Loucy (cell line): Measurements from ENCODE around the gene CDK3.

Source experiments
- H2AFZ ChIP-seq: fragments of 200-600 bp; sonication (generic); 2 replicates; pipeline ENCODE4 v1.6.0; 2016; ENCODE audit warnings: antibody characterized with exemption, mild to moderate bottlenecking, low read length, moderate library complexity
- H3F3A ChIP-seq: fragments of 200-600 bp; 2 replicates; pipeline ENCODE4 v1.6.0; 2016; ENCODE audit warnings: antibody characterized with exemption, low read depth, mild to moderate bottlenecking
- H3K27me3 ChIP-seq: fragments of 200-600 bp; sonication (generic); 2 replicates; pipeline ENCODE4 v1.6.1; 2014; ENCODE audit warnings: low read length, mild to moderate bottlenecking; ENCODE audit not compliant: insufficient read depth, poor library complexity, severe bottlenecking
- H3K36me3 ChIP-seq: fragments of 200-600 bp; sonication (generic); 2 replicates; pipeline ENCODE4 v1.6.1; 2016; ENCODE audit warnings: low read length; ENCODE audit not compliant: insufficient read depth
- H3K4me1 ChIP-seq: fragments of 200-600 bp; sonication (generic); 2 replicates; pipeline ENCODE4 v1.5.1; 2014; ENCODE audit warnings: low read length, mild to moderate bottlenecking; ENCODE audit not compliant: insufficient read depth, poor library complexity, severe bottlenecking
- H3K4me2 ChIP-seq: fragments of 200-600 bp; sonication (generic); 2 replicates; pipeline ENCODE4 v1.6.0; 2014; ENCODE audit warnings: antibody characterized with exemption, low read length, low read depth, mild to moderate bottlenecking; ENCODE audit not compliant: poor library complexity, severe bottlenecking
- H3K4me3 ChIP-seq: fragments of 200-600 bp; sonication (generic); 2 replicates; pipeline ENCODE4 v1.5.1; 2014; ENCODE audit warnings: low read length, mild to moderate bottlenecking, mixed read lengths; ENCODE audit not compliant: poor library complexity, severe bottlenecking
- H3K79me2 ChIP-seq: fragments of 200-600 bp; sonication (generic); 2 replicates; pipeline ENCODE4 v1.6.1; 2014; ENCODE audit warnings: low read length; ENCODE audit not compliant: insufficient read depth
- H3K9ac ChIP-seq: fragments of 200-600 bp; sonication (generic); 2 replicates; pipeline ENCODE4 v1.6.0; 2014; ENCODE audit warnings: mild to moderate bottlenecking, low read depth, low read length, moderate library complexity; ENCODE audit not compliant: poor library complexity, severe bottlenecking
- H3K9me2 ChIP-seq: fragments of 200-600 bp; sonication (generic); replicated peaks from 2 replicates; pipeline ENCODE4 v1.6.1; 2016; ENCODE audit warnings: low read depth, low read length, mixed read lengths
- H3K9me3 ChIP-seq: fragments of 200-600 bp; sonication (generic); 2 replicates; pipeline ENCODE4 v1.6.1; 2014; ENCODE audit warnings: mild to moderate bottlenecking, antibody characterized with exemption, low read length, low read depth; ENCODE audit not compliant: insufficient read depth
- H4K20me1 ChIP-seq: fragments of 200-600 bp; sonication (generic); 2 replicates; pipeline ENCODE4 v1.6.0; 2014; ENCODE audit warnings: antibody characterized with exemption, low read length, mild to moderate bottlenecking; ENCODE audit not compliant: insufficient read depth, poor library complexity, severe bottlenecking
- EZH2phosphoT487 ChIP-seq: fragments of 200-600 bp; IDR thresholded peaks from 2 replicates; pipeline ENCODE4 v1.6.1; 2018; ENCODE audit warnings: antibody characterized with exemption, mild to moderate bottlenecking, moderate library complexity, borderline replicate concordance
- TF ChIP-seq, protein P1 (sequence below): fragments of 200-600 bp; sonication (generic); conservative IDR thresholded peaks from 2 replicates; pipeline ENCODE4 v1.5.1; 2014; ENCODE audit warnings: mild to moderate bottlenecking, antibody characterized with exemption, low read length

The CDK3 gene

DNA sequence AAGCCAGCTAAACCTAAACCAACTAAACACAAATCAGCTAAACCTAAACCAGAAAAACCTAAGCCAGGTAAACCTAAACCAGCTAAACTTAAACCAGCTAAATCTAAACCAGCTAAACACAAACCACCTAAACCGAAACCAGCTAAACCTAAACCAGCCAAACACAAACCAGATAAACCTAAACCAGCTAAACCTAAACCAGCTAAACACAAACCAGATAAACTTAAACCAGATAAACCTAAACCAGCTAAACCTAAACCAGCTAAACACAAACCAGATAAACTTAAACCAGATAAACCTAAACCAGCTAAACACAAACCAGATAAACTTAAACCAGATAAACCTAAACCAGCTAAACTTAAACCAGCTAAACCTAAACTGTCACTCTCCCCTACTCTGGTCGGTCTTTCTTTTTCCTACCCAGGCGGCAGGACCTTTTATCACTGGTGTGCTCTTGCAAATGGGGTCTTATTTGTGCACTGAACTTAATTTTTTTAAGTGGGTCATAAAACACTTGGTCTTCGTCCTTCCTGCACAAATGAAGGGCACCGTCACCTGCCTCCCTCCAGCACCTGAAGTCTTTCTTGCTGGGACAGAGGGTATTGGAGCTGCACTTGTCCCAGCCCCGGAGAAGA lies 19.3 kb downstream of the CDK3 start:
- Histone ChIP-seq H3K4me3 (no peak overlapping the region), H3K27me3 (no peaks in the 10 kb centered on the region), H3K9me2 (no peaks in the 10 kb centered on the region), H3K9me3 (no peaks in the 10 kb centered on the region), H3F3A (no peaks in the 10 kb centered on the region), H3K9ac (no peak overlapping the region), H3K36me3 (no peaks in the 10 kb centered on the region), H3K79me2 (no peaks in the 10 kb centered on the region), H4K20me1 (no peaks in the 10 kb centered on the region), H3K4me2 (no peak overlapping the region), H3K4me1 (peaks cover 11% of the 10 kb centered on the region), H2AFZ (no peak overlapping the region)
- TF ChIP-seq, protein P1, sequence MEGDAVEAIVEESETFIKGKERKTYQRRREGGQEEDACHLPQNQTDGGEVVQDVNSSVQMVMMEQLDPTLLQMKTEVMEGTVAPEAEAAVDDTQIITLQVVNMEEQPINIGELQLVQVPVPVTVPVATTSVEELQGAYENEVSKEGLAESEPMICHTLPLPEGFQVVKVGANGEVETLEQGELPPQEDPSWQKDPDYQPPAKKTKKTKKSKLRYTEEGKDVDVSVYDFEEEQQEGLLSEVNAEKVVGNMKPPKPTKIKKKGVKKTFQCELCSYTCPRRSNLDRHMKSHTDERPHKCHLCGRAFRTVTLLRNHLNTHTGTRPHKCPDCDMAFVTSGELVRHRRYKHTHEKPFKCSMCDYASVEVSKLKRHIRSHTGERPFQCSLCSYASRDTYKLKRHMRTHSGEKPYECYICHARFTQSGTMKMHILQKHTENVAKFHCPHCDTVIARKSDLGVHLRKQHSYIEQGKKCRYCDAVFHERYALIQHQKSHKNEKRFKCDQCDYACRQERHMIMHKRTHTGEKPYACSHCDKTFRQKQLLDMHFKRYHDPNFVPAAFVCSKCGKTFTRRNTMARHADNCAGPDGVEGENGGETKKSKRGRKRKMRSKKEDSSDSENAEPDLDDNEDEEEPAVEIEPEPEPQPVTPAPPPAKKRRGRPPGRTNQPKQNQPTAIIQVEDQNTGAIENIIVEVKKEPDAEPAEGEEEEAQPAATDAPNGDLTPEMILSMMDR: no peak
- no peak for TF ChIP-seq EZH2phosphoT487

DNA sequence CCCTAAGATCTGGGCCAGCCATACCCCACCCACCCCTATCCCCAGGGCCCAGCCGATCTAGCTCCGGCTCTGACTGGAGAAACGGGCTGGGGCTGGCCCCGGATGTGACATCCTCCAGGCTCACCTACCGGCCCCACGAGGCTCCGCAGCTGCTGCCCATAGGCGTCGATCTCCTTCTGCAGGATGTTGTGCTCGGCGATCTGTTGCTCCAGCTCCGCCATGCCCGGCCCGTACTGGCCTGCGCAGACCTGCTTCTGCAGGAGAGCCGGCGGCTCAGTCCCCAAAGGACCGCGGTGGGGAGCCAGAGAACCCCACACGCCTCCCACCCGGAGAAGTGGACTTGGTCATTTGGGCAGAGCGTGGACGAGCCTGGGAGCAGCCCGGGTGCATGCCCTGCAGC lies 21.6 kb downstream of the CDK3 start:
- H3K9me3 ChIP-seq: no peaks in the 10 kb centered on the region
- H2AFZ ChIP-seq: no peak overlapping the region
- no peaks in the 10 kb centered on the region for H4K20me1 ChIP-seq

DNA sequence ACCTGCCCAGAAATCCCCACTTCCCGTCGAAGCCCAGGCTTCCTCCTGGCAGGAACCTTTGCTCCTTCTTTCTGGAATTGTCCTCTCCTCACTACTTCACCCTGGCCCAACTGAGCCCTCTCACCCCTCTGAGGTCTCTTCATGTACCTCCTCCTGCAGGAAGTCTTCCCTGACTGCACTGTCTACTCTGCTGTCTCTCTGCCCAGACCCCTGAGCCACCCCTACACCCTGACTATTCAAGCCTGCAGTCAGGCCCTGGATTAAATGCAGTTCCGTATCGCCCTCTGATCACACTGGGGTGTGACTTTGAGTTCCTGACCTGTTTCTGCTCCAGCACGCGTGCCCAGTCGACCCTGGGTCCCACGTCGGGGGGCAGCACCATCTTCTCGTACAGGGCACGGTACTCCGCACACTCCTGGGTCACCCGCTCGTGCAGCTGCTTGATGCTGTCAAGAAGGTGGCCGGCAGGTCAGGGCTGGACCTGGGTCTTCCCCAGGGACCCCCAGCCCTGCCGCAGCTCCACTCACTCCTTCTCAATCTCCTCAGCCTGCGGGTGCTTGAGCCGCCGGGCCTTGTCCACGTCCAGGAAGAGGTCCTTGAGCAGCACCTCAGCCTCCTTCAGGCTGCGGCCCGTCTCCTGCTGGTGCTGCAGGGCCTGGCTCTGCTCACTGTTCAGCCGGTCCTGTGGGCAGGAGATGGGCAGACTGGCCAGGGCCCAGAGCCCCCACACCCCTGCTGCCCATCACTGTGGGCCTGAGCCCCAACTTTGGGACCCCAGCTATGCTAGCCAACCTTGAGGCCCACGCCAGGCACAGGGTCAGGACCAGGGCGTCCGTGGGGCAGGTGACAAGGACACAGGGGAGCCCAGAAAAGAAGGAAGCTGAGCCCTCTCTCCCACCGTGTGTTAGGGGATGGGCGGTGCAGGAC lies 22.6 kb downstream of the CDK3 start:
- Histone ChIP-seq H3K79me2 (no peaks in the 10 kb centered on the region), H3K4me2 (no peak overlapping the region), H3K4me3 (no peak overlapping the region), H3K36me3 (no peaks in the 10 kb centered on the region), H3K9me2 (no peaks in the 10 kb centered on the region), H3F3A (no peaks in the 10 kb centered on the region), H4K20me1 (no peaks in the 10 kb centered on the region), H3K9ac (no peak overlapping the region), H3K9me3 (no peaks in the 10 kb centered on the region), H3K27me3 (no peaks in the 10 kb centered on the region), H2AFZ (no peak overlapping the region), H3K4me1 (peaks cover 13% of the 10 kb centered on the region)
- no peak for TF ChIP-seq EZH2phosphoT487
- TF ChIP-seq, protein P1: no peak

More for the DNA sequence above, 21.6 kb downstream of the CDK3 start:
- Histone ChIP-seq H3F3A (no peaks in the 10 kb centered on the region), H3K4me2 (no peak overlapping the region), H3K79me2 (no peaks in the 10 kb centered on the region), H3K4me3 (no peak overlapping the region), H3K9ac (no peak overlapping the region), H3K36me3 (no peaks in the 10 kb centered on the region), H3K27me3 (no peaks in the 10 kb centered on the region), H3K9me2 (no peaks in the 10 kb centered on the region), H3K4me1 (peaks cover 11% of the 10 kb centered on the region)
- no peak for TF ChIP-seq EZH2phosphoT487
- TF ChIP-seq, protein P1: no peak
